Subcutaneous preadipocyte (primary cell): ENCODE data around the gene SPEM2. TPM values are rescaled to one million over a fixed set of nuclear protein-coding genes. Genes with fewer than 3 reads are reported as not detected.

Experiments
- total RNA-seq: library from RNA; depleted of rRNA; stranded (reverse); fragments of >200 nt; gene quantifications from 2 replicates; pipeline ENCODE4 v1.2.3, GENCODE V29; 2012

Gene SPEM2
- total RNA-seq, result not detected in 2 replicates

GRCh38 chr17:7425316-7425715 is at the start of gene SPEM2:
TSS of gene SPEM2 (plus strand) at chr17:7425616. CDS start at chr17:7425689, 73 bp downstream.

GRCh38 chr17:7380855-7381683 is 44.3 kb upstream of the SPEM2 start, which contains the start of gene TNK1:
TSS of gene TNK1 (plus strand) at chr17:7381089. CDS start at chr17:7382927, 1,838 bp downstream.

GRCh38 chr17:7394452-7395191 is 30.8 kb upstream of the SPEM2 start, which contains the start of gene PLSCR3:
TSS of gene PLSCR3 (minus strand) at chr17:7394525. CDS start at chr17:7394110, 415 bp downstream.

GRCh38 chr17:7403977-7404736 is 21.3 kb upstream of the SPEM2 start, which contains the start of gene TMEM256:
TSS of gene TMEM256 (minus strand) at chr17:7404097. CDS start at chr17:7404084, 13 bp downstream.

GRCh38 chr17:7407485-7408251 is 17.7 kb upstream of the SPEM2 start, which contains the start of gene NLGN2:
TSS of gene NLGN2 (plus strand) at chr17:7407845. CDS start at chr17:7408256, 411 bp downstream.

GRCh38 chr17:7419819-7420610 is 5.4 kb upstream of the SPEM2 start, which contains the start of gene SPEM1:
TSS of gene SPEM1 (plus strand) at chr17:7420324. CDS start at chr17:7420385, 61 bp downstream.

GRCh38 chr17:7428557-7428956 is 3.1 kb downstream of the SPEM2 start, which contains the start of gene SPEM3:
TSS of gene SPEM3 (plus strand) at chr17:7428857. CDS start at chr17:7428903, 46 bp downstream.

GRCh38 chr17:7439462-7440112 is 14.2 kb downstream of the SPEM2 start, which contains the start of gene FGF11:
TSS of gene FGF11 (plus strand) at chr17:7439512. CDS start at chr17:7439621, 109 bp downstream.

GRCh38 chr17:7444682-7445618 is 19.5 kb downstream of the SPEM2 start, which contains the start of gene CHRNB1:
TSS of gene CHRNB1 (plus strand) at chr17:7445061. CDS start at chr17:7445128, 67 bp downstream.

Other genes with a start within 250 kb of the SPEM2 start
- under 0.01 and 0.39 TPM in 2 replicates for gene ASGR1, start 246.2 kb upstream of the SPEM2 start, total RNA-seq
- 7.3 and 11.9 TPM in 2 replicates for gene DLG4, start 205.8 kb upstream of the SPEM2 start, total RNA-seq
- 194 and 236 TPM in 2 replicates for gene ACADVL, start 205.7 kb upstream of the SPEM2 start, total RNA-seq
- 63.9 and 93.2 TPM in 2 replicates for gene DVL2, start 191.1 kb upstream of the SPEM2 start, total RNA-seq
- gene PHF23, start 186.2 kb upstream of the SPEM2 start, total RNA-seq, result 36.6 and 37.1 TPM in 2 replicates
- 110 and 194 TPM in 2 replicates for gene GABARAP, start 183.2 kb upstream of the SPEM2 start, total RNA-seq
- gene CTDNEP1, start 173.9 kb upstream of the SPEM2 start, total RNA-seq, result 28.7 and 40.1 TPM in 2 replicates
- 28.9 and 31.2 TPM in 2 replicates for gene ELP5, start 173.4 kb upstream of the SPEM2 start, total RNA-seq
- gene CLDN7, start 163.1 kb upstream of the SPEM2 start, total RNA-seq, result 0.98 and 2.9 TPM in 2 replicates
- gene SLC2A4, start 143.9 kb upstream of the SPEM2 start, total RNA-seq, result under 0.01 TPM in 1 of 2 replicates, not detected in the other
- gene YBX2, start 131.0 kb upstream of the SPEM2 start, total RNA-seq, result not detected in 2 replicates
- gene EIF5A, start 118.0 kb upstream of the SPEM2 start, total RNA-seq, result 909 and 1,080 TPM in 2 replicates
- 39.9 and 46.7 TPM in 2 replicates for gene GPS2, start 110.3 kb upstream of the SPEM2 start, total RNA-seq
- gene NEURL4, start 96.3 kb upstream of the SPEM2 start, total RNA-seq, result 14.7 and 21.7 TPM in 2 replicates
- 0.20 and 2.2 TPM in 2 replicates for gene ACAP1, start 89.1 kb upstream of the SPEM2 start, total RNA-seq
- gene KCTD11, start 73.5 kb upstream of the SPEM2 start, total RNA-seq, result 2.6 and 4.1 TPM in 2 replicates
- gene TMEM95, start 70.5 kb upstream of the SPEM2 start, total RNA-seq, result not detected in 2 replicates
- gene TNK1, start 44.5 kb upstream of the SPEM2 start, total RNA-seq, result 0.20 TPM in 1 of 2 replicates, not detected in the other
- 22.8 and 26.8 TPM in 2 replicates for gene PLSCR3, start 31.1 kb upstream of the SPEM2 start, total RNA-seq
- 103 and 132 TPM in 2 replicates for gene TMEM256, start 21.5 kb upstream of the SPEM2 start, total RNA-seq
- gene NLGN2, start 17.8 kb upstream of the SPEM2 start, total RNA-seq, result 2.9 and 4.4 TPM in 2 replicates
- gene SPEM1, start 5.3 kb upstream of the SPEM2 start, total RNA-seq, result not detected in 2 replicates
- gene SPEM3, start 3.2 kb downstream of the SPEM2 start, total RNA-seq, result not detected in 2 replicates
- gene TMEM102, start 9.8 kb downstream of the SPEM2 start, total RNA-seq, result 0.98 and 1.1 TPM in 2 replicates
- under 0.01 and 0.37 TPM in 2 replicates for gene FGF11, start 13.9 kb downstream of the SPEM2 start, total RNA-seq
- gene CHRNB1, start 19.4 kb downstream of the SPEM2 start, total RNA-seq, result 2.0 and 3.7 TPM in 2 replicates
- 19.1 and 19.5 TPM in 2 replicates for gene ZBTB4, start 54.0 kb downstream of the SPEM2 start, total RNA-seq
- not detected in 2 replicates for gene SLC35G6, start 55.8 kb downstream of the SPEM2 start, total RNA-seq
- gene POLR2A, start 58.8 kb downstream of the SPEM2 start, total RNA-seq, result 81.9 and 112 TPM in 2 replicates
- gene TNFSF12, start 123.4 kb downstream of the SPEM2 start, total RNA-seq, result 5.5 and 8.5 TPM in 2 replicates
- 0.59 and 1.1 TPM in 2 replicates for gene TNFSF13, start 133.1 kb downstream of the SPEM2 start, total RNA-seq
- 69.1 and 70.0 TPM in 2 replicates for gene SENP3, start 136.3 kb downstream of the SPEM2 start, total RNA-seq
- gene CD68, start 154.0 kb downstream of the SPEM2 start, total RNA-seq, result 39.7 and 53.0 TPM in 2 replicates
- gene MPDU1, start 158.2 kb downstream of the SPEM2 start, total RNA-seq, result 116 and 129 TPM in 2 replicates
- 0.20 TPM in 1 of 2 replicates, not detected in the other for gene SOX15, start 164.5 kb downstream of the SPEM2 start, total RNA-seq
- gene FXR2, start 189.3 kb downstream of the SPEM2 start, total RNA-seq, result 27.6 and 35.8 TPM in 2 replicates
- 19.2 and 20.9 TPM in 2 replicates for gene SAT2, start 202.2 kb downstream of the SPEM2 start, total RNA-seq
- gene SHBG, start 204.5 kb downstream of the SPEM2 start, total RNA-seq, result 0.37 and 0.39 TPM in 2 replicates
- not detected in 2 replicates for gene ATP1B2, start 225.3 kb downstream of the SPEM2 start, total RNA-seq